Adipocyte (in vitro differentiated cells): ENCODE measurements around the gene NETO1.

Experiments used
- DNase-seq: peaks from one replicate; pipeline ENCODE4 v3.0.0-alpha.2; 2015; ENCODE audit warnings: low read depth
- H3K27me3 ChIP-seq: replicated peaks from 2 replicates; pipeline ENCODE4 v1.7.0; 2013; ENCODE audit warnings: mild to moderate bottlenecking, low read length, moderate library complexity; ENCODE audit not compliant: control insufficient read depth, insufficient read depth
- H3K36me3 ChIP-seq: 2 replicates; pipeline ENCODE4 v1.7.0; 2013; ENCODE audit warnings: low read length, mild to moderate bottlenecking, moderate library complexity; ENCODE audit not compliant: control insufficient read depth, insufficient read depth, severe bottlenecking
- H3K4me1 ChIP-seq: 2 replicates; pipeline ENCODE4 v1.7.0; 2013; ENCODE audit warnings: mild to moderate bottlenecking, low read length, moderate library complexity; ENCODE audit not compliant: control insufficient read depth, insufficient read depth
- H3K4me3 ChIP-seq: 2 replicates; pipeline ENCODE4 v1.7.0; 2013; ENCODE audit warnings: mild to moderate bottlenecking, low read length, moderate library complexity
- H3K9ac ChIP-seq: 2 replicates; pipeline ENCODE4 v1.7.0; 2013; ENCODE audit warnings: mild to moderate bottlenecking, low read length, moderate library complexity
- H3K9me3 ChIP-seq: 2 replicates; pipeline ENCODE4 v1.7.0; 2013; ENCODE audit warnings: mild to moderate bottlenecking, low read length, moderate library complexity; ENCODE audit not compliant: control insufficient read depth

The NETO1 gene

GRCh38 chr18:72867746-72868584 is at the start of gene NETO1:
Gene NETO1, minus strand, starts transcription at chr18:72867987. Its CDS starts 696 bp downstream, at chr18:72867291.
- H3K27me3 ChIP-seq: peaks cover 27% of the 10 kb centered on the region
- H3K36me3 ChIP-seq: no peaks in the 10 kb centered on the region
- no peak within 1 kb of the TSS for H3K9ac ChIP-seq
- no peak within 1 kb of the TSS for H3K4me3 ChIP-seq
- H3K4me1 ChIP-seq: no peaks in the 10 kb centered on the region
- DNase-seq: peak; percentile 64
- no peaks in the 10 kb centered on the region for H3K9me3 ChIP-seq

- H3K9me3 ChIP-seq: no peaks in the 10 kb centered on the region
- H3K9ac ChIP-seq: no peak overlapping the region
- peak; percentile 2 for DNase-seq
- H3K4me1 ChIP-seq: no peaks in the 10 kb centered on the region
- no peaks in the 10 kb centered on the region for H3K27me3 ChIP-seq
- no peaks in the 10 kb centered on the region for H3K36me3 ChIP-seq
- no peak overlapping the region for H3K4me3 ChIP-seq
Observed at GRCh38 chr18:72910045-72910444, 42.3 kb upstream of the NETO1 start.

GRCh38 chr18:72908181-72908580 is 40.4 kb upstream of the NETO1 start:
- H3K4me3 ChIP-seq: no peak overlapping the region
- no peaks in the 10 kb centered on the region for H3K36me3 ChIP-seq
- H3K4me1 ChIP-seq: no peaks in the 10 kb centered on the region
- H3K9me3 ChIP-seq: no peaks in the 10 kb centered on the region
- no peak overlapping the region for H3K9ac ChIP-seq
- DNase-seq: peak; percentile 19
- no peaks in the 10 kb centered on the region for H3K27me3 ChIP-seq

GRCh38 chr18:72903033-72903432 is 35.2 kb upstream of the NETO1 start:
- H3K4me3 ChIP-seq: no peak overlapping the region
- no peak overlapping the region for H3K9ac ChIP-seq
- H3K27me3 ChIP-seq: no peaks in the 10 kb centered on the region
- H3K36me3 ChIP-seq: no peaks in the 10 kb centered on the region
- no peaks in the 10 kb centered on the region for H3K9me3 ChIP-seq
- no peak for DNase-seq
- no peaks in the 10 kb centered on the region for H3K4me1 ChIP-seq

GRCh38 chr18:72899338-72899737 is 31.6 kb upstream of the NETO1 start:
- no peaks in the 10 kb centered on the region for H3K9me3 ChIP-seq
- no peaks in the 10 kb centered on the region for H3K4me1 ChIP-seq
- no peak overlapping the region for H3K4me3 ChIP-seq
- no peaks in the 10 kb centered on the region for H3K27me3 ChIP-seq
- no peak overlapping the region for H3K9ac ChIP-seq
- no peak for DNase-seq
- H3K36me3 ChIP-seq: no peaks in the 10 kb centered on the region

GRCh38 chr18:72898870-72899269 is 31.1 kb upstream of the NETO1 start:
- no peaks in the 10 kb centered on the region for H3K9me3 ChIP-seq
- DNase-seq: no peak
- H3K4me3 ChIP-seq: no peak overlapping the region
- H3K36me3 ChIP-seq: no peaks in the 10 kb centered on the region
- H3K27me3 ChIP-seq: no peaks in the 10 kb centered on the region
- H3K9ac ChIP-seq: no peak overlapping the region
- H3K4me1 ChIP-seq: no peaks in the 10 kb centered on the region

- no peaks in the 10 kb centered on the region for H3K27me3 ChIP-seq
- H3K4me3 ChIP-seq: no peak overlapping the region
- no peak overlapping the region for H3K9ac ChIP-seq
Observed at GRCh38 chr18:72895548-72895947, 27.8 kb upstream of the NETO1 start.

GRCh38 chr18:72878561-72878960 is 10.8 kb upstream of the NETO1 start:
- Histone ChIP-seq H3K9ac (no peak overlapping the region), H3K36me3 (no peaks in the 10 kb centered on the region), H3K4me3 (no peak overlapping the region), H3K27me3 (no peaks in the 10 kb centered on the region), H3K4me1 (no peaks in the 10 kb centered on the region), H3K9me3 (no peaks in the 10 kb centered on the region)
- no peak for DNase-seq

More at GRCh38 chr18:72895548-72895947, 27.8 kb upstream of the NETO1 start:
- Histone ChIP-seq H3K36me3 (no peaks in the 10 kb centered on the region), H3K4me1 (no peaks in the 10 kb centered on the region), H3K9me3 (no peaks in the 10 kb centered on the region)
- no peak for DNase-seq

GRCh38 chr18:72878143-72878542 is 10.4 kb upstream of the NETO1 start:
- Histone ChIP-seq H3K9ac (no peak overlapping the region), H3K4me3 (no peak overlapping the region), H3K36me3 (no peaks in the 10 kb centered on the region), H3K4me1 (no peaks in the 10 kb centered on the region), H3K27me3 (no peaks in the 10 kb centered on the region), H3K9me3 (no peaks in the 10 kb centered on the region)
- DNase-seq: no peak

- DNase-seq: peak; percentile 90
- Histone ChIP-seq H3K36me3 (no peaks in the 10 kb centered on the region), H3K4me3 (no peak overlapping the region), H3K4me1 (no peaks in the 10 kb centered on the region), H3K9me3 (no peaks in the 10 kb centered on the region), H3K27me3 (peaks cover 20% of the 10 kb centered on the region), H3K9ac (no peak overlapping the region)
Observed at GRCh38 chr18:72871091-72871490, 3.3 kb upstream of the NETO1 start.

GRCh38 chr18:72869226-72870185 is 1.7 kb upstream of the NETO1 start:
- Histone ChIP-seq H3K9me3 (no peaks in the 10 kb centered on the region), H3K4me3 (no peak overlapping the region), H3K27me3 (peaks cover 27% of the 10 kb centered on the region), H3K36me3 (no peaks in the 10 kb centered on the region), H3K9ac (no peak overlapping the region), H3K4me1 (no peaks in the 10 kb centered on the region)
- peak; percentile 3 for DNase-seq
